Measurements from ENCODE around the gene ABCB9. TPM values are rescaled to one million over a fixed set of nuclear protein-coding genes. Genes with fewer than 3 reads are reported as not detected.

The ABCB9 gene
- total and polyA plus RNA-seq, 8 donors: 4.5 to 11.8 (median 8.3) TPM

DNA sequence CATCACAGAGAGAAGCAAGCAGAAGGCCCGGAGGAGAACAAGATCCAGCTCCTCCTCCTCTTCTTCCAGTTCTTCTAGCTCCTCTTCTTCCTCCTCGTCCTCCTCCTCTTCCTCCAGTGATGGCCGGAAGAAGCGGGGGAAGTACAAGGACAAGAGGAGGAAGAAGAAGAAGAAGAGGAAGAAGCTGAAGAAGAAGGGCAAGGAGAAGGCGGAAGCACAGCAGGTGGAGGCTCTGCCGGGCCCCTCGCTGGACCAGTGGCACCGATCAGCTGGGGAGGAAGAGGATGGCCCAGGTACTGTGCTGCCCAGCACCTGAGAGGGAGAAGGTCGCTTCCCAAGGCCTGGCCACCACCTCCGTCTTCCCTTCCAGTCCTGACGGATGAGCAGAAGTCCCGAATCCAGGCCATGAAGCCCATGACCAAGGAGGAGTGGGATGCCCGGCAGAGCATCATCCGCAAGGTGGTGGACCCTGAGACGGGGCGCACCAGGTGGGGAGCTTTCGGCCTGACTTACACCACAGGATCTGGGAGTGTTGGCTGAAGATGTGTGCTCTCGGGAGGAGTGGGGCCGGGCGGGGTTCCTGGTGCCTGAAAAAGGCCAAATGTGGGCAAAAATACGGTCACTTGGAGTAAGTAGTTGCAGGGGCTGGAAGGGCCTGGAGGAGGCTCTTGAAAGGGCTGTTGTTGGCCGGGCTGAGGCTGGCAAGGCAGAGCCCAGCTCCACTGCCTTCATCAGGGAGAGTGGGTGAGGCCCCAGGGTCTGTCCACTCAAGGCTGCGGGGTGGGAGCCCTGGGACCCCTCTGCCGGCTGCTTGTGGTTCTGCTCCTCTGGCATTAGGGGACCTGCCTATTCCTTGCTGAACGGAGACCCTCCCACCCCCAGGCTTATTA lies 15.6 kb upstream of the ABCB9 start:
- H3K9me3 ChIP-seq: no peaks in the 10 kb centered on the region
- H3K27ac ChIP-seq: peak overlapping the region; percentile 84 to 91
- intact Hi-C loops (cut with DNase I): loop anchor here in 1 of 2 donors (5.0 kb wide), 1 partner anchor 255 kb away; no protein-coding TSS in a partner anchor
- DNase-seq (peak in 1 of 4 donors; percentile 72), ATAC-seq (no peak)
- TF ChIP-seq, protein P1, sequence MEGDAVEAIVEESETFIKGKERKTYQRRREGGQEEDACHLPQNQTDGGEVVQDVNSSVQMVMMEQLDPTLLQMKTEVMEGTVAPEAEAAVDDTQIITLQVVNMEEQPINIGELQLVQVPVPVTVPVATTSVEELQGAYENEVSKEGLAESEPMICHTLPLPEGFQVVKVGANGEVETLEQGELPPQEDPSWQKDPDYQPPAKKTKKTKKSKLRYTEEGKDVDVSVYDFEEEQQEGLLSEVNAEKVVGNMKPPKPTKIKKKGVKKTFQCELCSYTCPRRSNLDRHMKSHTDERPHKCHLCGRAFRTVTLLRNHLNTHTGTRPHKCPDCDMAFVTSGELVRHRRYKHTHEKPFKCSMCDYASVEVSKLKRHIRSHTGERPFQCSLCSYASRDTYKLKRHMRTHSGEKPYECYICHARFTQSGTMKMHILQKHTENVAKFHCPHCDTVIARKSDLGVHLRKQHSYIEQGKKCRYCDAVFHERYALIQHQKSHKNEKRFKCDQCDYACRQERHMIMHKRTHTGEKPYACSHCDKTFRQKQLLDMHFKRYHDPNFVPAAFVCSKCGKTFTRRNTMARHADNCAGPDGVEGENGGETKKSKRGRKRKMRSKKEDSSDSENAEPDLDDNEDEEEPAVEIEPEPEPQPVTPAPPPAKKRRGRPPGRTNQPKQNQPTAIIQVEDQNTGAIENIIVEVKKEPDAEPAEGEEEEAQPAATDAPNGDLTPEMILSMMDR (IDR thresholded peaks at IDR 0.05): no peak
- H3K4me3 ChIP-seq: peak overlapping the region; percentile 99
- H3K4me1 ChIP-seq: peaks cover 46 to 73% of the 10 kb centered on the region in 2 donors
- H3K36me3 ChIP-seq: peaks cover 0 to 56% of the 10 kb centered on the region in 2 donors
- no peaks in the 10 kb centered on the region for H3K27me3 ChIP-seq

DNA sequence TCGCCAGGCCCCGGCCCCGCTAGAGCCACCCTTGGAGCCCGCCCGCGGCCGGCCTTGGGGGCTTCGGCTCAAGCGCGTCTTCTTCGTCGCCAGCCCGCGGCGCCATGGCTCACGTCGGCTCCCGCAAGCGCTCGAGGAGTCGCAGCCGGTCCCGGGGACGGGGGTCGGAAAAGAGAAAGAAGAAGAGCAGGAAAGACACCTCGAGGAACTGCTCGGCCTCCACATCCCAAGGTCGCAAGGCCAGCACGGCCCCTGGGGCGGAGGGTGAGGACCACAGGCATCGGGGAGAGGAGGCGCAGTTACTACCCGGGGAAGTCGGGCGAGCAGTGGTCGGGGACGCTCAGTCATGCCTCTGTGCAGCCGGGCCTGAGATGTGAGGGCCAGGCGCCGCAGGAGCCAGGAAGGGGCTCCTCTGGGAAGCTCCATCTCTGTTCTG lies 14.8 kb upstream of the ABCB9 start:
- Histone ChIP-seq H3K36me3 (peaks cover 0 to 51% of the 10 kb centered on the region in 2 donors), H3K4me1 (peaks cover 52 to 81% of the 10 kb centered on the region in 2 donors)
- DNase-seq: no peak

DNA sequence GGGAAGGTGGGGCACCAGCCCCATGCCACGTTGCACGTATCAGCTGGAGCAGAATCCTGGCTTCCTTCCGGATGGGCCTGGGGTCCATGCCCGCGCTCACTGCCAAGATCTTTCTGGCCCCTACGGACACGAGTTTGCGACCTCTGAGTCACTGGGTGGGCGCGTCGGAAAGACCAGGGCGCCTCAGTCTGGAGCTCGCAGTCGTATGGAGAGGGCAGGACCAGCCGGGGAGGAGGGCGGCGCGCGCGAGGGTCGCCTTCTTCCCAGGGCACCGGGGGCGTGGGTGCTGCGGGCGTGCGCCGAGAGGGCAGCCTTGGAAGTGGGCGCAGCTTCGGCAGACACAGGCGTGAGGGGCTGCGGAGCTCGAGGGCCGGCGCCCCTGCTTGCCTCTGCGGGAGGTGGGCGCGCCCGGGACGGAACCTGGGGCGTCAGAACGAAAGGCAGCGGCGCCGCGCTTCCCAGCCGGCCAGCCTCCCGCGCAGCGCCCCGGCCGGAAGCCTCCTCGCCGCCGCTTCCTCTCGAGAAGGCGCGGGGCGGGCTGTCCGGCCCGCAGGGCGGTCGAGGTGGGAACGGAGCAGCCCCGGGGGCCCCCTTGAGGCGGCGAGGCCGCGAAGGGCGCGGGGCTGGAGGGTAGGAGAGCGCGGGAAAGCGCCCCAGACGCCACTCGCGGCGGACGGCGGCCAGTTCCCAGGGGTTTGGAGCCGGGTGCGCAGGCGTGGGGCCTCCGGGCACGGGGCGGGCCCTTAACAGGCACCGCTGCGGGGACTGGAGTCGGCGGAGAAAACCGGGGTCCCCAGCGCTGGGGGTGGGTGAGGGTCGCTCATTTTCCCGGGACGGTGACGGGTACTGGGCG lies 14.1 kb upstream of the ABCB9 start, which contains the start of gene ARL6IP4:
Gene ARL6IP4, plus strand, starts transcription at position 499 of the 853 bp plus-strand sequence. CDS start 459 bp downstream, outside the sequence.
- intact Hi-C loops (cut with DNase I): loop anchor here in 1 of 2 donors (5.0 kb wide), 1 partner anchor 257 kb away; no protein-coding TSS in a partner anchor

More for the DNA sequence above, 14.8 kb upstream of the ABCB9 start:
- TF ChIP-seq, protein P1 (IDR thresholded peaks at IDR 0.05): no peak
- intact Hi-C loops (cut with DNase I): loop anchor here in 1 of 2 donors (5.0 kb wide), 1 partner anchor 256 kb away; no protein-coding TSS in a partner anchor
- Histone ChIP-seq H3K4me3 (peak overlapping the region; percentile 99), H3K27ac (peak overlapping the region; percentile 84 to 91), H3K9me3 (no peaks in the 10 kb centered on the region), H3K27me3 (no peaks in the 10 kb centered on the region)
- ATAC-seq: peak; percentile 7

DNA sequence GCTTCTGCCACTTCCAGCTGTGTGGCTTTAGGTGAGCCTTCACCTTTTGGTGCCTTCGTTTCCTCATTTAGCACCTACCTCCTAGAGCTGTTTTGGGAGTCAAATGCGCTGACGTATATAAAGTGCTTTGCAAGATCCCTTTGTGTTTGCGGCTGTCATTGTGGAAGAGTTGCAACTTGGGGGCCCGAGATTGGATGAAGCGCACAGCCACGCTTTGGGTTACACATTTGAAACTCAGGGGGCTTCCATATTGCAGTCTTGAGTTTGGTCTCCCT lies 13.6 kb upstream of the ABCB9 start:
- Histone ChIP-seq H3K27ac (peak overlapping the region; percentile 84 to 91), H3K9me3 (no peaks in the 10 kb centered on the region), H3K4me1 (peaks cover 51 to 82% of the 10 kb centered on the region in 2 donors), H3K4me3 (peak overlapping the region; percentile 99), H3K36me3 (peaks cover 0 to 41% of the 10 kb centered on the region in 2 donors), H3K27me3 (no peaks in the 10 kb centered on the region)
- intact Hi-C loops (cut with DNase I): loop anchor here in 1 of 2 donors (5.0 kb wide), 1 partner anchor 257 kb away; no protein-coding TSS in a partner anchor
- ATAC-seq: no peak
- DNase-seq: no peak
- TF ChIP-seq, protein P1 (IDR thresholded peaks at IDR 0.05): no peak

More for the DNA sequence above, 14.1 kb upstream of the ABCB9 start, which contains the start of gene ARL6IP4:
- peak; percentile 82 for ATAC-seq
- DNase-seq: peak; percentile 61 to 94 (median 69)
- H3K4me1 ChIP-seq: peaks cover 57 to 87% of the 10 kb centered on the region in 2 donors
- no peaks in the 10 kb centered on the region for H3K27me3 ChIP-seq
- TF ChIP-seq, protein P1 (IDR thresholded peaks at IDR 0.05): no peak
- peak within 1 kb of the TSS; percentile 99 for H3K4me3 ChIP-seq
- H3K27ac ChIP-seq: peak within 1 kb of the TSS; percentile 84 to 91
- peaks cover 0 to 45% of the 10 kb centered on the region in 2 donors for H3K36me3 ChIP-seq
- H3K9me3 ChIP-seq: no peaks in the 10 kb centered on the region

Measured in left lung (tissue), 10 donors.